Endothelial cell of umbilical vein (primary cell): ENCODE results near the gene TBX5.

Experiments
- EZH2 ChIP-seq: IDR thresholded peaks from 2 replicates; pipeline ENCODE4 v1.6.1; 2012; ENCODE audit warnings: borderline replicate concordance, low read depth, mild to moderate bottlenecking, moderate library complexity, low read length, inconsistent platforms; ENCODE audit not compliant: severe bottlenecking
- GATA2 ChIP-seq: IDR thresholded peaks from 2 replicates; pipeline ENCODE4 v1.7.0; 2011; ENCODE audit warnings: low read depth, mild to moderate bottlenecking, moderate library complexity, mixed read lengths, low read length; ENCODE audit not compliant: insufficient read length, insufficient read depth
- JUN ChIP-seq: IDR thresholded peaks from 2 replicates; pipeline ENCODE4 v1.6.1; 2011; ENCODE audit warnings: borderline replicate concordance, low read depth; ENCODE audit not compliant: insufficient read length, insufficient read depth
- MYC ChIP-seq: IDR thresholded peaks from one replicate; pipeline ENCODE4 v1.6.1; 2011; ENCODE audit warnings: mild to moderate bottlenecking, low read depth, low read length
- POLR2A ChIP-seq: IDR thresholded peaks from 2 replicates; pipeline ENCODE4 v1.6.1; 2012; ENCODE audit warnings: low read depth, mild to moderate bottlenecking, control low read depth, low read length
- POLR2AphosphoS5 ChIP-seq: IDR thresholded peaks from 2 replicates; pipeline ENCODE4 v1.6.1; 2012; ENCODE audit warnings: low read depth, mild to moderate bottlenecking, control low read depth, low read length, moderate library complexity; ENCODE audit not compliant: insufficient read depth
- TF ChIP-seq, protein P1 (sequence below), 2 donors: IDR thresholded peaks; 1 replicate in 1 of 2; 2 replicates in 1 of 2; pipeline ENCODE4 v1.5.1; 2011; ENCODE audit warnings: low read length in 2 of 2, mild to moderate bottlenecking in 2 of 2, moderate library complexity in 2 of 2, control low read depth in 1 of 2, inconsistent platforms in 1 of 2, low read depth in 1 of 2; ENCODE audit not compliant: insufficient read depth in 1 of 2; ENCODE audit errors: extremely low read depth in 1 of 2
- TF ChIP-seq, protein P2 (sequence below): IDR thresholded peaks from 2 replicates; pipeline ENCODE4 v1.6.1; 2011; ENCODE audit not compliant: insufficient read depth, insufficient read length

DNA sequence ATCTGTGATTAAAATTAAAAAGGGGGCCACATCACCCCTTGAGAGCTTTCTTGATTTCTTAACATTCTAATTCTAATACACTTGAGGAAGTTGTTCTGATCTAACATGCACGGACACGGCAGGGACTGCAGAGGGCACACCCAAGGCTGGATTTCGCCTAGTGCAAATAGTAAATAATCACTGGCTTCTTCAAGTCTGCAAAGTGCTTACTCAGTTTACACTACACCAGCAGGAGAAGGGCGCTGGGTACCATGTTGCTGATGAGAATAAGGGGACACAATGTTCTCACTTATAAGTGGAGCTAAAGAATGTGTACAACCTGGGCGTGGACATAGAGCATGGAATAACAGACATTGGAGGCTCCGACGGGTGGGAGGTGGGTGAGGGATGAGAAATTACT is 34.2 kb downstream of the TBX5 start:
- TF ChIP-seq, protein P1, sequence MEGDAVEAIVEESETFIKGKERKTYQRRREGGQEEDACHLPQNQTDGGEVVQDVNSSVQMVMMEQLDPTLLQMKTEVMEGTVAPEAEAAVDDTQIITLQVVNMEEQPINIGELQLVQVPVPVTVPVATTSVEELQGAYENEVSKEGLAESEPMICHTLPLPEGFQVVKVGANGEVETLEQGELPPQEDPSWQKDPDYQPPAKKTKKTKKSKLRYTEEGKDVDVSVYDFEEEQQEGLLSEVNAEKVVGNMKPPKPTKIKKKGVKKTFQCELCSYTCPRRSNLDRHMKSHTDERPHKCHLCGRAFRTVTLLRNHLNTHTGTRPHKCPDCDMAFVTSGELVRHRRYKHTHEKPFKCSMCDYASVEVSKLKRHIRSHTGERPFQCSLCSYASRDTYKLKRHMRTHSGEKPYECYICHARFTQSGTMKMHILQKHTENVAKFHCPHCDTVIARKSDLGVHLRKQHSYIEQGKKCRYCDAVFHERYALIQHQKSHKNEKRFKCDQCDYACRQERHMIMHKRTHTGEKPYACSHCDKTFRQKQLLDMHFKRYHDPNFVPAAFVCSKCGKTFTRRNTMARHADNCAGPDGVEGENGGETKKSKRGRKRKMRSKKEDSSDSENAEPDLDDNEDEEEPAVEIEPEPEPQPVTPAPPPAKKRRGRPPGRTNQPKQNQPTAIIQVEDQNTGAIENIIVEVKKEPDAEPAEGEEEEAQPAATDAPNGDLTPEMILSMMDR (IDR thresholded peaks at IDR 0.05; ENCODE audit: extremely low read depth in 1 of 2, insufficient read depth in 1 of 2, low read depth in 1 of 2, low read length in 2 of 2) = no peak
- TF ChIP-seq EZH2 (no peak), JUN (no peak), POLR2AphosphoS5 (no peak), MYC (no peak), POLR2A (no peak), GATA2 (no peak)
- TF ChIP-seq, protein P2, sequence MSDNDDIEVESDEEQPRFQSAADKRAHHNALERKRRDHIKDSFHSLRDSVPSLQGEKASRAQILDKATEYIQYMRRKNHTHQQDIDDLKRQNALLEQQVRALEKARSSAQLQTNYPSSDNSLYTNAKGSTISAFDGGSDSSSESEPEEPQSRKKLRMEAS = no peak
